K562 (cell line): ENCODE results near the gene ZBTB22. TPM values are rescaled to one million over a fixed set of nuclear protein-coding genes. Genes with fewer than 3 reads are reported as not detected.

Experiments
- AFF1 ChIP-seq, 2 experiments: fragments of 450-650 bp; IDR thresholded peaks; 2 replicates each; pipeline ENCODE4 v1.6.1; 2018; ENCODE audit warnings: mild to moderate bottlenecking in 2 of 2, low read depth in 1 of 2; ENCODE audit not compliant: partially characterized antibody in 2 of 2
- ATF3 ChIP-seq, 2 experiments: fragments of 450-650 bp in 1 of 2; sonication (generic) in 1 of 2; formaldehyde crosslinking in 1 of 2; IDR thresholded peaks in 1 of 2; conservative IDR thresholded peaks in 1 of 2; 2 replicates each; pipeline versions ENCODE4 v1.6.1 to v1.8.1; 2016 to 2023; ENCODE audit warnings: mild to moderate bottlenecking in 2 of 2, moderate library complexity in 2 of 2, inconsistent platforms in 1 of 2, missing genetic modification reagents in 1 of 2
- DPF2 ChIP-seq: fragments of 450-650 bp; IDR thresholded peaks from 2 replicates; pipeline ENCODE4 v1.6.1; 2016
- ETV1 ChIP-seq: fragments of 450-650 bp; conservative IDR thresholded peaks from 2 replicates; pipeline ENCODE4 v1.6.1; 2016; ENCODE audit warnings: missing genetic modification characterization, control low read depth, low read depth, missing compliant biosample characterization
- FOXO4 ChIP-seq: fragments of 450-650 bp; formaldehyde crosslinking; IDR thresholded peaks from 2 replicates; pipeline ENCODE4 v1.4.0; 2020; ENCODE audit warnings: mild to moderate bottlenecking, moderate library complexity
- IFI16 ChIP-seq: fragments of 250-450 bp; sonication (Bioruptor Pico); IDR thresholded peaks from 2 replicates; pipeline ENCODE4 v2.1.2; 2022; ENCODE audit warnings: mild to moderate bottlenecking, inconsistent platforms
- LCOR ChIP-seq: sonication (generic); formaldehyde crosslinking; IDR thresholded peaks from 2 replicates; pipeline ENCODE4 v1.8.0; 2022; ENCODE audit warnings: mild to moderate bottlenecking, missing genetic modification reagents
- NR4A1 ChIP-seq, 2 experiments: fragments of 250-450 bp in 1 of 2; fragments of 450-650 bp in 1 of 2; sonication (Bioruptor Pico) in 1 of 2; IDR thresholded peaks; 2 replicates each; pipeline versions ENCODE4 v1.4.0 to v1.6.1; 2016 to 2020; ENCODE audit warnings: mild to moderate bottlenecking in 2 of 2, missing compliant biosample characterization in 1 of 2, missing genetic modification characterization in 1 of 2, moderate library complexity in 1 of 2
- PCBP2 ChIP-seq: fragments of 200-400 bp; formaldehyde crosslinking; IDR thresholded peaks from 2 replicates; pipeline ENCODE4 v1.6.1; 2018; ENCODE audit warnings: low read length, low read depth, mild to moderate bottlenecking, moderate library complexity; ENCODE audit not compliant: poor library complexity, severe bottlenecking
- POLR2H ChIP-seq: IDR thresholded peaks from 2 replicates; pipeline ENCODE4 v1.6.1; 2016; ENCODE audit warnings: missing genetic modification characterization, low read depth, mild to moderate bottlenecking, control low read depth, missing compliant biosample characterization, moderate library complexity
- PYGO2 ChIP-seq: fragments of 450-650 bp; IDR thresholded peaks from 2 replicates; pipeline ENCODE4 v1.6.1; 2016; ENCODE audit warnings: mild to moderate bottlenecking, missing genetic modification characterization, moderate library complexity, missing compliant biosample characterization
- RBM15 ChIP-seq: fragments of 200-400 bp; formaldehyde crosslinking; IDR thresholded peaks from 2 replicates; pipeline ENCODE4 v1.6.1; 2018; ENCODE audit warnings: mild to moderate bottlenecking, low read length, moderate library complexity; ENCODE audit not compliant: insufficient read depth
- TBP ChIP-seq: optimal IDR thresholded peaks from 2 replicates; pipeline ENCODE3; 2011; ENCODE audit warnings: low read depth, low read length, improper control_type of control experiment
- ZNF263 ChIP-seq: sonication (generic); formaldehyde crosslinking; IDR thresholded peaks from 2 replicates; pipeline ENCODE4 v1.8.0; 2022; ENCODE audit warnings: mild to moderate bottlenecking, missing genetic modification reagents, borderline replicate concordance
- ZNF280B ChIP-seq: fragments of 250-450 bp; sonication (Bioruptor Pico); IDR thresholded peaks from 2 replicates; pipeline ENCODE4 v1.5.1; 2021; ENCODE audit warnings: mild to moderate bottlenecking
- ZNF561 ChIP-seq: fragments of 450-650 bp; formaldehyde crosslinking; conservative IDR thresholded peaks from 2 replicates; pipeline ENCODE4 v1.4.0; 2020; ENCODE audit warnings: mild to moderate bottlenecking, moderate library complexity
- ZNF586 ChIP-seq: fragments of 450-650 bp; formaldehyde crosslinking; conservative IDR thresholded peaks from 2 replicates; pipeline ENCODE4 v1.4.0; 2020; ENCODE audit warnings: mild to moderate bottlenecking, moderate library complexity
- polyA plus RNA-seq, 8 experiments: library from polyadenylated mRNA; depleted of rRNA in 4 of 8; stranded (reverse) in 5 of 8; unstranded in 3 of 8; fragments of >200 nt; fragmentation: Nextera tagmentation in 2 of 8; fragmentation: Illumina TruSeq in 1 of 8; extraction: Ambion mirVana in 2 of 8; extraction: Trizol in 1 of 8; gene quantifications; 2 replicates each; pipeline versions ENCODE4 v1.2.1 to v1.2.3, GENCODE V29; 2011 to 2014; ENCODE audit warnings: inconsistent platforms in 1 of 8, missing spikeins in 1 of 8
- total RNA-seq, 7 experiments: library from RNA; depleted of rRNA in 6 of 7; stranded (reverse); fragments of >200 nt in 6 of 7; fragmentation: Illumina TruSeq in 2 of 7; extraction: Trizol in 2 of 7; gene quantifications; 2 replicates each; pipeline versions ENCODE4 v1.2.1 to v1.2.3, GENCODE V29; 2011 to 2021; ENCODE audit warnings: low replicate concordance in 1 of 7

Gene ZBTB22
- total and polyA plus RNA-seq, 9 of the 15 experiments (the other 6 are each of a cell fraction or from before 2014, with no cell fraction given): 0.21 to 11.9 (median 7.1) TPM

- peak; percentile 63; the same call in 1 of the 2 replicates for TF ChIP-seq FOXO4
- TF ChIP-seq ZNF280B: no peak
- TF ChIP-seq ATF3 (IDR thresholded peaks at IDR 0.05): peak; percentile 58
- peak; percentile 81; the same call in 1 of the 2 replicates for TF ChIP-seq ATF3 (CRISPR knock-in tag; conservative IDR thresholded peaks at IDR 0.05)
- no peak for TF ChIP-seq PCBP2
- TF ChIP-seq IFI16: 0 out of 2 replicates have a peak, but pooled peaks have one; percentile 20
- peak; percentile 98 for TF ChIP-seq POLR2H (tag)
- TF ChIP-seq PYGO2 (tag): no peak; the same call in 1 of the 2 replicates
- TF ChIP-seq DPF2: 0 out of 2 replicates have a peak, but pooled peaks have one; percentile 52
- TF ChIP-seq ETV1 (tag): peak; percentile 94
- peak; percentile 31 to 91 for TF ChIP-seq AFF1 (IDR thresholded peaks at IDR 0.05; ENCODE audit: low read depth in 1 of 2, partially characterized antibody in 2 of 2)
- TF ChIP-seq ZNF263 (CRISPR knock-in tag): peak; percentile 62; the same call in 1 of the 2 replicates
- TF ChIP-seq RBM15: no peak
- peak; percentile 74; the same call in 1 of the 2 replicates for TF ChIP-seq LCOR (CRISPR knock-in tag)
- peak; percentile 54 for TF ChIP-seq NR4A1 (CRISPR knock-in tag; IDR thresholded peaks at IDR 0.05)
- TF ChIP-seq NR4A1 (tag; IDR thresholded peaks at IDR 0.05): peak; percentile 33; the same call in 1 of the 2 replicates
- 0 out of 2 replicates have a peak, but pooled peaks have one; percentile 68 for TF ChIP-seq ZNF561
- TF ChIP-seq ZNF586 (CRISPR knock-in tag): 0 out of 2 replicates have a peak, but pooled peaks have one; percentile 28
- no peak for TF ChIP-seq TBP
These were observed 45.9 kb downstream of the ZBTB22 start, which contains the start of the genes RPS18 and VPS52 (continued) for GRCh38 chr6:33271468-33272274.
